ENCODE data around the gene CDHR1.

CDHR1 gene

DNA sequence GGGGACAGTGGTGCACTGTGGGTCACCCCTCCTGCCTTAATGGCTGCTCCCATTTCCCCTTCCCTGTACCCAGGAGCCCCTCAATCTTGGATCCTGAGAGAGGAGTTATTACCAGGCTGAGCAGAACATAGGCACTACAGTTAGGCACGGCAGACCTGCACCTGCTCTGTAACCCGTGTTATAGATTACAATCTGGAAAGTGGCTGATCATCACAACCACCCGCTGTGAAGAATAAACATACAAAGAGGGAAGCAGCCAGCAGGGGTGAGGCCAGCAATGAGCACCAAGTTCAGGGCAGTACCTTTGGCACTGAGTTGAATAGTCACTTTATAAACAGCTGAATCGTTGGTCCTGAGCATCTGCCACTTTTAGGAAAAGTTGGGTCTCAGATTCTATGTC is 1.7 kb downstream of the CDHR1 start:
- no peak for TF ChIP-seq ZFX (IDR thresholded peaks at IDR 0.05; ENCODE audit: borderline replicate concordance)
- TF ChIP-seq, protein P1, sequence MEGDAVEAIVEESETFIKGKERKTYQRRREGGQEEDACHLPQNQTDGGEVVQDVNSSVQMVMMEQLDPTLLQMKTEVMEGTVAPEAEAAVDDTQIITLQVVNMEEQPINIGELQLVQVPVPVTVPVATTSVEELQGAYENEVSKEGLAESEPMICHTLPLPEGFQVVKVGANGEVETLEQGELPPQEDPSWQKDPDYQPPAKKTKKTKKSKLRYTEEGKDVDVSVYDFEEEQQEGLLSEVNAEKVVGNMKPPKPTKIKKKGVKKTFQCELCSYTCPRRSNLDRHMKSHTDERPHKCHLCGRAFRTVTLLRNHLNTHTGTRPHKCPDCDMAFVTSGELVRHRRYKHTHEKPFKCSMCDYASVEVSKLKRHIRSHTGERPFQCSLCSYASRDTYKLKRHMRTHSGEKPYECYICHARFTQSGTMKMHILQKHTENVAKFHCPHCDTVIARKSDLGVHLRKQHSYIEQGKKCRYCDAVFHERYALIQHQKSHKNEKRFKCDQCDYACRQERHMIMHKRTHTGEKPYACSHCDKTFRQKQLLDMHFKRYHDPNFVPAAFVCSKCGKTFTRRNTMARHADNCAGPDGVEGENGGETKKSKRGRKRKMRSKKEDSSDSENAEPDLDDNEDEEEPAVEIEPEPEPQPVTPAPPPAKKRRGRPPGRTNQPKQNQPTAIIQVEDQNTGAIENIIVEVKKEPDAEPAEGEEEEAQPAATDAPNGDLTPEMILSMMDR (IDR thresholded peaks at IDR 0.05) = no peak
- no peak overlapping the region for H3K27ac ChIP-seq

DNA sequence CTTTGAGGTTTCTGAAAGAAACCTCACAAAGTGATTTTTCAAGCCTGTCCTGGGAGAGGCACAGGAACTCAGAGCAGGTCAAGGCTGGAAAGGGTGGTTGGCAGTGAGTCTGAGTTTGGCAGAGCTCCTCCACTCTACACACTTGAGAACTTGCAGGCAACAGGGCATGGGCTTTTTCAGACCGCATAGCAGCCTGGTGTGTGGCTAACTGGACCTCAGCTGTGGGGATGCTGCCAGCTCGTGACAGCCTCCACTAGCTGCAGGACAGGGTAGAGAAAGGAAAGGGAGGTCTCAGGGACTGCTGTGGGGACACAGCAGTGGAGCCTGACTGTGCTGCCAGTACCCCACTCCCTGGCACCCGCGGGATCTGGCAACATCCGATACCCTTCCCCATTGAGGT is 2.6 kb downstream of the CDHR1 start:
- H3K27ac ChIP-seq = no peak overlapping the region
- no peak for TF ChIP-seq ZFX (IDR thresholded peaks at IDR 0.05; ENCODE audit: borderline replicate concordance)
- TF ChIP-seq, protein P1 (IDR thresholded peaks at IDR 0.05) = no peak

DNA sequence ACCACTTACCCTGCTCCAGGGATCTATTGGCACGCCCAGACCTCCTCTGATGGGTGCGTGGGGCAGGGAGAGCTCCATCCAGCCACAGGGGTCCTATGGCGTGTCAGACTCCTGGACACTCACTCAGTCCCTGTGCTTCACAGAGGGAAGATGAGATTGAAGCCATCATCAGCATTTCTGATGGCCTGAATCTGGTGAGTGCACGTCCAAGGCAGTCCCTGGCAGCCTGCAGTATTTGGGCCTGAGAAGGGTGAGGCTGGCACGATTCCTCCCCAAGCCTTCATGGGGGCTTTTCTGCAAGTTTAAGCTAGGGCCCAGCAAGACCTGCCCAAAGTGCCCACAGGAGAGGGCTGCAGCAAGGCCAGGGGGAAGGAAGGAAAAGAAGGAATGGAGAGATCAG is 3.3 kb downstream of the CDHR1 start:
- TF ChIP-seq, protein P1 (IDR thresholded peaks at IDR 0.05) = no peak
- no peak for TF ChIP-seq ZFX (IDR thresholded peaks at IDR 0.05; ENCODE audit: borderline replicate concordance)
- H3K27ac ChIP-seq = no peak overlapping the region

DNA sequence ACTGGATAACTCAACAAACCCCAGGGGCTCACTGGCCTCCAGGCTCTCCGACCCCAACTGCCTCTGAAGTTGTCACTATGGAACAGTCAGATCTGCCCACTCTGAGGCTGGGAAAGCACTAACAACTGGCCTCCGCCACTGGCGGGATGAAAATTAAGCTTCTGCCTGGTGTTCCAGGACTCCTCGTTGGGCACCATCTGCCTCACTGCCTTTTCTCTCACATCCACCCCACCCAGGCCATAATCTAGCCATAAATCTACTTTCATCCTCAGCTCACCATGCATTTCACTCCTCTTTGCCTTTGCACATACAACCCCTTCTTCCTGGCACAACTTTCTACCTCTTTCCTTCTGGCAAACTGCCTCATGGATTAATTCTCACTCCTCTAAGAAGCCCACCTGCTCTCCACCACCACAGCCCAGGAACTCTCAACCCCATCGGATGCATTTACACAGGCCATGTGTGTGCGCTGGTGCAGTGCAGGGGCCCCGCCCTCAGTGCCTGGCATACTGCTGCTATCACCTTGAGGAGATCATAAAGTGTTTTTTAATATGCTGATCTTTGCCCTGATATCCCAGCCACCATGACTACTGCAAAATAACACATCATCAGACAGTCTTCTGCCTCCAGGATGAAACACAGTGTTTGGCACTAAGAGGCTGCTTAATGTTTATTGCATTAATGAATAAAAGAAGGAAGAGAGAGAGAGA is 4.0 kb downstream of the CDHR1 start:
- no peak overlapping the region for H3K27ac ChIP-seq
- TF ChIP-seq, protein P1 (IDR thresholded peaks at IDR 0.05) = no peak
- no peak for TF ChIP-seq ZFX (IDR thresholded peaks at IDR 0.05; ENCODE audit: borderline replicate concordance)

DNA sequence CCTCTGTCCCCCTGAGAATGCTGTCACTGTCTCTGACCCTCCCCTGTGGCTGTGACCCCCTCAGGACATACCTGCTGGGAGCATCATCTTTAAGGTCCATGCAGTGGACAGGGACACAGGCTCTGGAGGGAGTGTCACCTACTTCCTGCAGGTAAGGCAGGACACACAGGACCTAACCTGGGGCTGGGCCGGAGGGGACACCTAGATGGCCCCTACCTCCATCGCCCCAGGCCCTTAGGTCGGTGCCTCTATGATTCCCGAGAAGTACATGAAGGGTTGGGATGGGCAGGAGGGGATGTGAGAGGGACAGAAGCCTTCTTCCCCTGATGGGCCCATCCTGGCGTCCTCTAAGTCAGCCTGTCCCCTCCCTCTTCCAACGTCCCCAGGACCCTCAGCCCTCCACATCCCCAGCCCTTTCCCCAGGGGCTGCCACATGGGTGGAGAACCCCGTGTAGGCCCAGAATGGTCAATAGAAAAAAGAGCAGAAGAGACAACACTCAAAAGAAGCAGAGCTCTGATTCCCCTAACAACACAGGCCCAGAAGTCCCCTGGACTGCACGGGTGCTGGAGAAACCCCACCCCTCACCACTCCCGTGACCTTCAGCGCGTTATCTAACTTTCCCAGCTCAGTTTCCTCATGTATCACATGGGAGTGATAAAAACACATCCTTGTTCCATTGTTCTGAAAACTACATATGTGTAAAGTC is 6.4 kb downstream of the CDHR1 start:
- TF ChIP-seq, protein P1 (IDR thresholded peaks at IDR 0.05) = no peak
- TF ChIP-seq ZFX (IDR thresholded peaks at IDR 0.05; ENCODE audit: borderline replicate concordance) = no peak

DNA sequence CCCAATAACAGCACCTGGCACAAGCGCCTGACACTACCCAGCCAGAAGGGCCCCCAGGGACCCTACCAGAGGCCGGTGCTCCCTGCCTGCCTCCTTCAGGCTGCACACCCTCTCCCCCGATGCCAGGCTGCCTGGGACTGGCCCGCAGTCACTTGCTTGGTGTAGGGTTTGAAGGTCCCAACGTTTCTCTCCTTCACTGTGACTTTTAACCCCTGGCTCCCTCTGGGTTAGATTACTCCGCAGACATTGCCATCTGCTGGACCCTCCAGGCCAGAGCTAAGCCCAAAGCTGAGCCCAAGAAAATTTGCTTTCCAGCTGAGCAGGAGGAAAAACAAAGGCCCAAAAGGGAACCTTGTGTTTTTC is 6.9 kb downstream of the CDHR1 start:
- no peak overlapping the region for H3K27ac ChIP-seq
- TF ChIP-seq, protein P1 (IDR thresholded peaks at IDR 0.05) = no peak
- TF ChIP-seq ZFX (IDR thresholded peaks at IDR 0.05; ENCODE audit: borderline replicate concordance) = no peak

More for the DNA sequence above, 6.4 kb downstream of the CDHR1 start:
- H3K27ac ChIP-seq = no peak overlapping the region

DNA sequence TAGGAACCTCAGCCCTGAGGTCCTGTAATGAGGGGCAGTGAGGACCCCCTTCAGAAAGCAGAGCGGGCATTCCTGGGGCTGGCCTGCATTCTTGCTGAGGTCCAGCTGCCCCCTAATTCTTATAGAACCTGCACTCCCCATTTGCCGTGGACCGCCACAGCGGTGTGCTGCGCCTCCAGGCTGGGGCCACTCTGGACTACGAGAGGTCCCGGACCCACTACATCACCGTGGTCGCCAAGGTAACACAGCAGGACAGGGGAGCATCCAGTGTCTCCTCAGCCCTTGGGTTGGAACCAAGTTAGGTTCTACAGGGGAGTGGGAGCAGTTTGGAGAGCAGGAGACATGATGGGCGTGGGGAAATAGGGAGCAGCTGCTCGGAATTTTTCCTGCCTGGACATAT is 7.3 kb downstream of the CDHR1 start:
- no peak overlapping the region for H3K27ac ChIP-seq
- TF ChIP-seq ZFX (IDR thresholded peaks at IDR 0.05; ENCODE audit: borderline replicate concordance) = no peak
- TF ChIP-seq, protein P1 (IDR thresholded peaks at IDR 0.05) = no peak
